OCI-LY1 (cell line): ENCODE results near the gene USP3.

Source experiments
- H2AFZ ChIP-seq: fragments of 200-600 bp; sonication (generic), shearing (Covaris generic); 2 replicates; pipeline ENCODE4 v1.6.0; 2014; ENCODE audit warnings: antibody characterized with exemption, mild to moderate bottlenecking, low read length
- H3F3A ChIP-seq: fragments of 200-600 bp; sonication (generic), shearing (Covaris generic); 2 replicates; pipeline ENCODE4 v1.6.0; 2014; ENCODE audit warnings: mild to moderate bottlenecking, antibody characterized with exemption, low read length, moderate library complexity; ENCODE audit not compliant: insufficient read depth
- H3K27ac ChIP-seq: fragments of 200-600 bp; sonication (generic); 2 replicates; pipeline ENCODE4 v1.5.1; 2014; ENCODE audit warnings: low read length, mixed run types, mild to moderate bottlenecking, low read depth; ENCODE audit not compliant: poor library complexity, severe bottlenecking
- H3K27me3 ChIP-seq: fragments of 200-600 bp; sonication (generic); 2 replicates; pipeline ENCODE4 v1.6.0; 2014; ENCODE audit warnings: antibody characterized with exemption, mild to moderate bottlenecking, low read length, moderate library complexity; ENCODE audit not compliant: insufficient read depth
- H3K36me3 ChIP-seq: fragments of 200-600 bp; sonication (generic); 2 replicates; pipeline ENCODE4 v1.6.1; 2014; ENCODE audit warnings: mild to moderate bottlenecking, antibody characterized with exemption, low read length, moderate library complexity, mixed read lengths; ENCODE audit not compliant: insufficient read depth
- H3K4me1 ChIP-seq: fragments of 200-600 bp; sonication (generic); 2 replicates; pipeline ENCODE4 v1.5.1; 2014; ENCODE audit warnings: mild to moderate bottlenecking, low read length, moderate library complexity; ENCODE audit not compliant: insufficient read depth, severe bottlenecking
- H3K4me2 ChIP-seq: fragments of 200-600 bp; sonication (generic), shearing (Covaris generic); 2 replicates; pipeline ENCODE4 v1.6.1; 2014; ENCODE audit warnings: low read length
- H3K4me3 ChIP-seq: fragments of 200-600 bp; sonication (generic); 2 replicates; pipeline ENCODE4 v1.5.1; 2014; ENCODE audit warnings: low read length, low read depth, mild to moderate bottlenecking, mixed read lengths; ENCODE audit not compliant: poor library complexity, severe bottlenecking
- H3K79me2 ChIP-seq: fragments of 200-600 bp; shearing (Covaris generic); 2 replicates; pipeline ENCODE4 v1.6.1; 2016; ENCODE audit warnings: mixed run types, low read length, mixed read lengths; ENCODE audit not compliant: insufficient read depth
- H3K9ac ChIP-seq: fragments of 200-600 bp; sonication (generic), shearing (Covaris generic); 2 replicates; pipeline ENCODE4 v1.6.1; 2014; ENCODE audit warnings: mild to moderate bottlenecking, low read length, mixed read lengths
- H3K9me2 ChIP-seq: fragments of 200-600 bp; sonication (generic), shearing (Covaris generic); 2 replicates; pipeline ENCODE4 v1.6.1; 2014; ENCODE audit warnings: low read depth, mild to moderate bottlenecking, low read length, mixed read lengths
- H3K9me3 ChIP-seq: fragments of 200-600 bp; shearing (Covaris generic); 2 replicates; pipeline ENCODE4 v1.6.1; 2014; ENCODE audit warnings: low read length, mixed read lengths
- H4K20me1 ChIP-seq: fragments of 200-600 bp; sonication (generic), shearing (Covaris generic); 2 replicates; pipeline ENCODE4 v1.6.0; 2016; ENCODE audit warnings: mild to moderate bottlenecking, low read length; ENCODE audit not compliant: insufficient read depth
- CTCF ChIP-seq: fragments of 200-600 bp; sonication (generic), shearing (Covaris generic); IDR thresholded peaks from 2 replicates; pipeline ENCODE4 v1.5.1; 2017; ENCODE audit warnings: mild to moderate bottlenecking, antibody characterized with exemption, low read length, moderate library complexity, mixed read lengths
- EZH2 ChIP-seq: fragments of 200-600 bp; sonication (generic), shearing (Covaris generic); IDR thresholded peaks from 2 replicates; pipeline ENCODE4 v1.8.0; 2017; ENCODE audit warnings: borderline replicate concordance, mixed run types, mild to moderate bottlenecking, antibody characterized with exemption, low read length, moderate library complexity, mixed read lengths

The USP3 gene

GRCh38 chr15:63475707-63476106, 28.7 kb upstream of the USP3 start:
- H3K4me2 ChIP-seq, result peak overlapping the region; percentile 54
- H3K9me2 ChIP-seq, result no peaks in the 10 kb centered on the region
- peak overlapping the region; percentile 56 for H3K9ac ChIP-seq
- no peaks in the 10 kb centered on the region for H3K79me2 ChIP-seq
- peaks cover 11% of the 10 kb centered on the region; the same call in 1 of the 2 replicates for H3F3A ChIP-seq
- H3K27ac ChIP-seq, result peak overlapping the region; percentile 97
- no peak overlapping the region for H2AFZ ChIP-seq
- no peaks in the 10 kb centered on the region for H3K36me3 ChIP-seq
- no peak overlapping the region for H3K4me3 ChIP-seq
- TF ChIP-seq CTCF (no peak), EZH2 (no peak)
- H3K9me3 ChIP-seq, result no peaks in the 10 kb centered on the region
- peaks cover 78% of the 10 kb centered on the region for H3K4me1 ChIP-seq
- no peaks in the 10 kb centered on the region for H3K27me3 ChIP-seq
- no peaks in the 10 kb centered on the region for H4K20me1 ChIP-seq

GRCh38 chr15:63476229-63476632, 28.2 kb upstream of the USP3 start:
- H3K4me1 ChIP-seq, result peaks cover 83% of the 10 kb centered on the region

GRCh38 chr15:63478243-63478642, 26.1 kb upstream of the USP3 start:
- Histone ChIP-seq H3K36me3 (no peaks in the 10 kb centered on the region), H4K20me1 (no peaks in the 10 kb centered on the region), H3K9ac (peak overlapping the region; percentile 15; the same call in 1 of the 2 replicates), H3K27ac (peak overlapping the region; percentile 100), H3K27me3 (no peaks in the 10 kb centered on the region), H3K4me1 (peaks cover 89% of the 10 kb centered on the region), H3F3A (peaks cover 7% of the 10 kb centered on the region; the same call in 1 of the 2 replicates), H2AFZ (no peak overlapping the region; the same call in 1 of the 2 replicates), H3K4me3 (no peak overlapping the region), H3K4me2 (peak overlapping the region; percentile 2; the same call in 1 of the 2 replicates), H3K9me3 (no peaks in the 10 kb centered on the region), H3K79me2 (no peaks in the 10 kb centered on the region), H3K9me2 (no peaks in the 10 kb centered on the region)
- TF ChIP-seq EZH2 (no peak), CTCF (no peak)

More at GRCh38 chr15:63476229-63476632, 28.2 kb upstream of the USP3 start:
- TF ChIP-seq EZH2 (no peak), CTCF (no peak)
- Histone ChIP-seq H3K36me3 (no peaks in the 10 kb centered on the region), H2AFZ (no peak overlapping the region), H3K9ac (peak overlapping the region; percentile 56), H3K9me2 (no peaks in the 10 kb centered on the region), H3K27ac (peak overlapping the region; percentile 97), H3F3A (peaks cover 11% of the 10 kb centered on the region; the same call in 1 of the 2 replicates), H3K4me3 (no peak overlapping the region), H3K27me3 (no peaks in the 10 kb centered on the region), H3K4me2 (peak overlapping the region; percentile 54; the same call in 1 of the 2 replicates), H4K20me1 (no peaks in the 10 kb centered on the region), H3K79me2 (no peaks in the 10 kb centered on the region), H3K9me3 (no peaks in the 10 kb centered on the region)
